GM23338 (cell line): ENCODE data around the gene PPP2R5C. TPM values are rescaled to one million over a fixed set of nuclear protein-coding genes. Genes with fewer than 3 reads are reported as not detected.

Experiments
- ATAC-seq: fragments of 200-7000 bp; cut with Tn5 transposase; 3 replicates; pipeline ENCODE4 v1.9.1; 2020
- DNase-seq: peaks from one replicate; pipeline ENCODE4 v3.0.0-alpha.2; 2015; ENCODE audit warnings: low spot score
- H2AFZ ChIP-seq: fragments of 200-600 bp; sonication (generic); 2 replicates; pipeline ENCODE4 v1.8.0; 2016; ENCODE audit warnings: antibody characterized with exemption, mild to moderate bottlenecking, moderate library complexity
- H3F3A ChIP-seq: fragments of 200-600 bp; sonication (generic); replicated peaks from 2 replicates; pipeline ENCODE4 v1.8.0; 2017; ENCODE audit warnings: antibody characterized with exemption, mixed run types, low read depth
- H3K27ac ChIP-seq: fragments of 200-600 bp; sonication (generic); 2 replicates; pipeline ENCODE4 v1.6.1; 2016; ENCODE audit warnings: low read depth
- H3K27me3 ChIP-seq: fragments of 200-600 bp; sonication (generic); 2 replicates; pipeline ENCODE4 v1.8.0; 2016; ENCODE audit warnings: mild to moderate bottlenecking, mixed run types, moderate library complexity; ENCODE audit not compliant: insufficient read depth
- H3K36me3 ChIP-seq: fragments of 200-600 bp; sonication (generic); 2 replicates; pipeline ENCODE4 v1.8.0; 2016; ENCODE audit warnings: mild to moderate bottlenecking; ENCODE audit not compliant: insufficient read depth
- H3K4me1 ChIP-seq: fragments of 200-600 bp; sonication (generic); 2 replicates; pipeline ENCODE4 v1.8.0; 2016; ENCODE audit warnings: mild to moderate bottlenecking, moderate library complexity; ENCODE audit not compliant: insufficient read depth
- H3K4me2 ChIP-seq: fragments of 200-600 bp; sonication (generic); 2 replicates; pipeline ENCODE4 v1.7.1; 2017; ENCODE audit warnings: mixed run types
- H3K4me3 ChIP-seq: fragments of 200-600 bp; sonication (generic); 2 replicates; pipeline ENCODE4 v1.6.1; 2016; ENCODE audit warnings: mixed run types
- H3K79me2 ChIP-seq: fragments of 200-600 bp; sonication (generic); replicated peaks from 2 replicates; pipeline ENCODE4 v1.8.0; 2017; ENCODE audit warnings: mild to moderate bottlenecking; ENCODE audit not compliant: insufficient read depth
- H3K9me2 ChIP-seq: fragments of 200-600 bp; sonication (generic); 2 replicates; pipeline ENCODE4 v1.8.0; 2017; ENCODE audit not compliant: insufficient read depth
- H4K20me1 ChIP-seq: fragments of 200-600 bp; sonication (generic); replicated peaks from 2 replicates; pipeline ENCODE4 v1.8.0; 2017; ENCODE audit warnings: mild to moderate bottlenecking; ENCODE audit not compliant: insufficient read depth
- H3K27ac Mint-ChIP-seq: 2 replicates; pipeline ENCODE4 v1.8.0; 2020; ENCODE audit warnings: inconsistent platforms, mild to moderate bottlenecking, moderate library complexity, mixed read lengths
- H3K27me3 Mint-ChIP-seq: 3 replicates; pipeline ENCODE4 v1.8.0; 2022; ENCODE audit warnings: low read depth, mild to moderate bottlenecking, moderate library complexity, mixed read lengths, inconsistent platforms; ENCODE audit not compliant: insufficient read depth, poor library complexity
- H3K36me3 Mint-ChIP-seq: 3 replicates; pipeline ENCODE4 v1.8.0; 2021; ENCODE audit warnings: low read depth, mild to moderate bottlenecking, inconsistent platforms, moderate library complexity, mixed read lengths
- H3K4me1 Mint-ChIP-seq: 3 replicates; pipeline ENCODE4 v1.8.0; 2020; ENCODE audit warnings: mild to moderate bottlenecking, inconsistent platforms, mixed read lengths
- H3K4me3 Mint-ChIP-seq: 3 replicates; pipeline ENCODE4 v1.8.0; 2021; ENCODE audit warnings: moderate library complexity, mild to moderate bottlenecking, inconsistent platforms, mixed read lengths
- H3K9me3 Mint-ChIP-seq: 3 replicates; pipeline ENCODE4 v1.8.0; 2020; ENCODE audit warnings: moderate library complexity, mild to moderate bottlenecking, inconsistent platforms, mixed read lengths
- EZH2phosphoT487 ChIP-seq: fragments of 200-600 bp; sonication (generic); IDR thresholded peaks from one replicate; pipeline ENCODE4 v1.8.1; 2018; ENCODE audit warnings: antibody characterized with exemption; ENCODE audit not compliant: unreplicated experiment
- JUNB ChIP-seq: IDR thresholded peaks from one replicate; pipeline ENCODE4 v1.6.1; 2016; ENCODE audit warnings: antibody characterized with exemption; ENCODE audit not compliant: unreplicated experiment
- ZNF114 ChIP-seq: fragments of 250-450 bp; sonication (Bioruptor Pico); IDR thresholded peaks from 2 replicates; pipeline ENCODE4 v1.5.0; 2020; ENCODE audit warnings: mild to moderate bottlenecking, moderate library complexity
- polyA plus RNA-seq: library from polyadenylated mRNA; unstranded; fragments of >200 nt; fragmentation: Nextera tagmentation; extraction: Ambion mirVana; gene quantifications from 2 replicates; pipeline ENCODE4 v1.2.1, GENCODE V29; 2016
- total RNA-seq: library from RNA; depleted of rRNA; stranded (reverse); fragments of >200 nt; shearing (Covaris generic); gene quantifications from 2 replicates; pipeline ENCODE4 v1.2.3, GENCODE V29; 2014
- TF ChIP-seq, protein P1 (sequence below): fragments of 250-450 bp; sonication (Bioruptor Pico); IDR thresholded peaks from 2 replicates; pipeline ENCODE4 v1.5.0; 2020; ENCODE audit warnings: mild to moderate bottlenecking, moderate library complexity

PPP2R5C gene
- total and polyA plus RNA-seq, 2 experiments from 2014 or later: 75.4 to 79.7 TPM

DNA sequence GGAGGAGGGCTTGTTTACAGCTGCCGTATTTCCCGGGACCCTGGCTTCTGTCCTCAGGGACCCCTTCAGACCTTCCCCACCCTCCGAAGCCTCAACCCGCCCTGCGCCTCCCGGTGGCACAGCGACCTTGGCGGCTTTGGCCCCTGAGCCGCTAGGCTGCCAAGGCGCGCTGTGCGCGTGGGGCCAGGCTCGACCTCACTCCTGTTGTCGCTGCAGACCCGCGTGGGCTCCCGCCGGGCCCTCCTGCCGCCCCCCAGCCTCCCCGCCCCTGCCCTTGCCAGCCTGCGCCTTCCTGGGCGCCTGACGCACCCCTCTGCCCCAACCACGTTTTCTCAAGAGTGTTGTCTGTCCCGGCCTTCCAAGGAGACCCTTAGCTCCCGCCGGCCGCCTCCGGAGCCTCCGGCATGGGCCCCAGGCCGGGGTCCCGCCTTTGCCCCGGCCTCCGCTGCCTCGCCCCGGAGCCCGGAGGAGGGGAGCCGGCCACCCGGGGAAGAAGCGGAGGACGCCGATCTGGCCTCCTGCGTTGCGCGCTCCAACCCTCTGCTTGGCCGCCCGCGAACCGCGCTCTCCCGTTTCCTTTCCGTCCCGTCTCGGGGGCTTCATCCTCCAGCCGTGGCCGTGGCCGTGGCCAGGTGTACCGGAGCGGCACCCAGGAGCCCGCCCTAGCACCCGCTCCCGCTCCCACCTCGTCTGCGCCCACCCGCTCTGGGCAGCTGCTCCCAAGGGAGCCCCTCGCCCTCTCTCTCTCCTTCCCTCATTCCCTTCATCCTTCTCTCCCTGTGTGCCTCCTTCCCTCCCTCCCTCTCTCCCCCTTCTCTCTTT is 19.9 kb downstream of the PPP2R5C start:
- H3K27me3 ChIP-seq: peaks cover 37% of the 10 kb centered on the region
- Mint-ChIP-seq H3K9me3 (no peaks in the 10 kb centered on the region; the same call in 2 of the 3 replicates), H3K4me3 (peak overlapping the region; percentile 70), H3K27me3 (peaks cover 47% of the 10 kb centered on the region), H3K4me1 (peaks cover 10% of the 10 kb centered on the region), H3K36me3 (no peaks in the 10 kb centered on the region; the same call in 2 of the 3 replicates), H3K27ac (no peak overlapping the region)
- no peaks in the 10 kb centered on the region for H3F3A ChIP-seq
- no peaks in the 10 kb centered on the region; the same call in 1 of the 2 replicates for H3K36me3 ChIP-seq
- peak overlapping the region; percentile 89 for H2AFZ ChIP-seq
- no peaks in the 10 kb centered on the region; the same call in 1 of the 2 replicates for H3K79me2 ChIP-seq
- no peak overlapping the region for H3K27ac ChIP-seq
- DNase-seq (peak; percentile 25), ATAC-seq (peak; percentile 56)
- TF ChIP-seq ZNF114 (CRISPR knock-in tag): no peak
- TF ChIP-seq JUNB: no peak
- H4K20me1 ChIP-seq: peaks cover 12% of the 10 kb centered on the region
- H3K4me1 ChIP-seq: peaks cover 10% of the 10 kb centered on the region
- H3K9me2 ChIP-seq: no peaks in the 10 kb centered on the region
- peak overlapping the region; percentile 78 for H3K4me3 ChIP-seq
- peak overlapping the region; percentile 99 for H3K4me2 ChIP-seq

DNA sequence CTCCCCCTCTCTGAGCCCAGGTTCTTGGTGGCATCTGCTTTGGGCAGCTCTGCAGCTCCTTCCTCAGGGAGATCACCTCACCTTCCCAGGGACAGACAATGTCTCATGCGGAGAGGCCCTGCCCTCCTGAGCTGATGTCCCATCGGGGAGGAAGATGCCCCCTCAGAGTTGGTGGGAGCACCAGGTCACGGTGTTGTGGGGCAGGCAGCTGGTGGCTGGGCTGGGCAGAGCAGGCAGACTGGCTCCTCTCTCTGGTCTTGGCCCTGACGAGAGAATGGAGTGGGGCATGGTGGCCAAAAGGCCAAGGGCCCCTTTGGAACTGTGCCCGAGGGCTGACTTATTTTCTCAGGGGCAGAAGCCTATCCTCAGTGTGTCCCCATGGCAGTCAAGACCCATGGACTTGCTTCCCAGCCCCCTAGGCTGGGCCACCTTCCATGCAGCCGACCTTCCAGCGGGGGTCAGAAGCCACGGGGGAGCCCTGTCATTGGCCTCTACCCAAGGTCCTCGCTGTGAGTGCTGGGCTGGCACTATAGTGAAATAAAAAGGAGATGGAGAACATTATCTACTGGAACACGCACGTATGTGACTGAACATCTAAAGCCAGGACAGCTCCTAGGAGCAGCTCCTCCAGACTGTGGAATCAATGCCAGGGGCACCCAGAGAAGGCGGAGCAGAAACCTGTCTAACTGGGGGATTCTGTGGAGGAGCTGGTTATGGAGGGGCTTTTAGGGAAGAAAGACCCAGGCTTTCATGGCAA is 21.9 kb downstream of the PPP2R5C start:
- H3K4me1 ChIP-seq: peaks cover 10% of the 10 kb centered on the region
- Mint-ChIP-seq H3K4me1 (peaks cover 10% of the 10 kb centered on the region), H3K27ac (no peak overlapping the region), H3K4me3 (peak overlapping the region; percentile 54; the same call in 2 of the 3 replicates), H3K36me3 (no peaks in the 10 kb centered on the region; the same call in 2 of the 3 replicates), H3K27me3 (peaks cover 46% of the 10 kb centered on the region), H3K9me3 (no peaks in the 10 kb centered on the region; the same call in 2 of the 3 replicates)
- no peaks in the 10 kb centered on the region; the same call in 1 of the 2 replicates for H3K36me3 ChIP-seq
- H3K4me3 ChIP-seq: no peak overlapping the region
- H2AFZ ChIP-seq: no peak overlapping the region
- H3F3A ChIP-seq: no peaks in the 10 kb centered on the region
- TF ChIP-seq EZH2phosphoT487: no peak
- TF ChIP-seq, protein P1, sequence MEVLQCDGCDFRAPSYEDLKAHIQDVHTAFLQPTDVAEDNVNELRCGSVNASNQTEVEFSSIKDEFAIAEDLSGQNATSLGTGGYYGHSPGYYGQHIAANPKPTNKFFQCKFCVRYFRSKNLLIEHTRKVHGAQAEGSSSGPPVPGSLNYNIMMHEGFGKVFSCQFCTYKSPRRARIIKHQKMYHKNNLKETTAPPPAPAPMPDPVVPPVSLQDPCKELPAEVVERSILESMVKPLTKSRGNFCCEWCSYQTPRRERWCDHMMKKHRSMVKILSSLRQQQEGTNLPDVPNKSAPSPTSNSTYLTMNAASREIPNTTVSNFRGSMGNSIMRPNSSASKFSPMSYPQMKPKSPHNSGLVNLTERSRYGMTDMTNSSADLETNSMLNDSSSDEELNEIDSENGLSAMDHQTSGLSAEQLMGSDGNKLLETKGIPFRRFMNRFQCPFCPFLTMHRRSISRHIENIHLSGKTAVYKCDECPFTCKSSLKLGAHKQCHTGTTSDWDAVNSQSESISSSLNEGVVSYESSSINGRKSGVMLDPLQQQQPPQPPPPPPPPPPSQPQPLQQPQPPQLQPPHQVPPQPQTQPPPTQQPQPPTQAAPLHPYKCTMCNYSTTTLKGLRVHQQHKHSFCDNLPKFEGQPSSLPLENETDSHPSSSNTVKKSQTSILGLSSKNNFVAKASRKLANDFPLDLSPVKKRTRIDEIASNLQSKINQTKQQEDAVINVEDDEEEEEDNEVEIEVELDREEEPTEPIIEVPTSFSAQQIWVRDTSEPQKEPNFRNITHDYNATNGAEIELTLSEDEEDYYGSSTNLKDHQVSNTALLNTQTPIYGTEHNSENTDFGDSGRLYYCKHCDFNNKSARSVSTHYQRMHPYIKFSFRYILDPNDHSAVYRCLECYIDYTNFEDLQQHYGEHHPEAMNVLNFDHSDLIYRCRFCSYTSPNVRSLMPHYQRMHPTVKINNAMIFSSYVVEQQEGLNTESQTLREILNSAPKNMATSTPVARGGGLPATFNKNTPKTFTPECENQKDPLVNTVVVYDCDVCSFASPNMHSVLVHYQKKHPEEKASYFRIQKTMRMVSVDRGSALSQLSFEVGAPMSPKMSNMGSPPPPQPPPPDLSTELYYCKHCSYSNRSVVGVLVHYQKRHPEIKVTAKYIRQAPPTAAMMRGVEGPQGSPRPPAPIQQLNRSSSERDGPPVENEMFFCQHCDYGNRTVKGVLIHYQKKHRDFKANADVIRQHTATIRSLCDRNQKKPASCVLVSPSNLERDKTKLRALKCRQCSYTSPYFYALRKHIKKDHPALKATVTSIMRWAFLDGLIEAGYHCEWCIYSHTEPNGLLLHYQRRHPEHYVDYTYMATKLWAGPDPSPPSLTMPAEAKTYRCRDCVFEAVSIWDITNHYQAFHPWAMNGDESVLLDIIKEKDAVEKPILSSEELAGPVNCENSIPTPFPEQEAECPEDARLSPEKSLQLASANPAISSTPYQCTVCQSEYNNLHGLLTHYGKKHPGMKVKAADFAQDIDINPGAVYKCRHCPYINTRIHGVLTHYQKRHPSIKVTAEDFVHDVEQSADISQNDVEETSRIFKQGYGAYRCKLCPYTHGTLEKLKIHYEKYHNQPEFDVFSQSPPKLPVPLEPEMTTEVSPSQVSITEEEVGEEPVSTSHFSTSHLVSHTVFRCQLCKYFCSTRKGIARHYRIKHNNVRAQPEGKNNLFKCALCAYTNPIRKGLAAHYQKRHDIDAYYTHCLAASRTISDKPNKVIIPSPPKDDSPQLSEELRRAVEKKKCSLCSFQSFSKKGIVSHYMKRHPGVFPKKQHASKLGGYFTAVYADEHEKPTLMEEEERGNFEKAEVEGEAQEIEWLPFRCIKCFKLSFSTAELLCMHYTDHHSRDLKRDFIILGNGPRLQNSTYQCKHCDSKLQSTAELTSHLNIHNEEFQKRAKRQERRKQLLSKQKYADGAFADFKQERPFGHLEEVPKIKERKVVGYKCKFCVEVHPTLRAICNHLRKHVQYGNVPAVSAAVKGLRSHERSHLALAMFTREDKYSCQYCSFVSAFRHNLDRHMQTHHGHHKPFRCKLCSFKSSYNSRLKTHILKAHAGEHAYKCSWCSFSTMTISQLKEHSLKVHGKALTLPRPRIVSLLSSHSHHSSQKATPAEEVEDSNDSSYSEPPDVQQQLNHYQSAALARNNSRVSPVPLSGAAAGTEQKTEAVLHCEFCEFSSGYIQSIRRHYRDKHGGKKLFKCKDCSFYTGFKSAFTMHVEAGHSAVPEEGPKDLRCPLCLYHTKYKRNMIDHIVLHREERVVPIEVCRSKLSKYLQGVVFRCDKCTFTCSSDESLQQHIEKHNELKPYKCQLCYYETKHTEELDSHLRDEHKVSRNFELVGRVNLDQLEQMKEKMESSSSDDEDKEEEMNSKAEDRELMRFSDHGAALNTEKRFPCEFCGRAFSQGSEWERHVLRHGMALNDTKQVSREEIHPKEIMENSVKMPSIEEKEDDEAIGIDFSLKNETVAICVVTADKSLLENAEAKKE: no peak
- no peak overlapping the region for H3K27ac ChIP-seq
- H3K27me3 ChIP-seq: peaks cover 34% of the 10 kb centered on the region
- no peaks in the 10 kb centered on the region for H3K79me2 ChIP-seq
- ATAC-seq (no peak), DNase-seq (peak; percentile 24)
- peaks cover 12% of the 10 kb centered on the region for H4K20me1 ChIP-seq
- no peak overlapping the region for H3K4me2 ChIP-seq
- H3K9me2 ChIP-seq: no peaks in the 10 kb centered on the region
